ENCODE results near the gene PDZD8. TPM values are rescaled to one million over a fixed set of nuclear protein-coding genes. Genes with fewer than 3 reads are reported as not detected.

Gene PDZD8
- total and polyA plus RNA-seq, 2 experiments from 2014 or later, result 14.4 to 20.1 TPM

- in situ Hi-C loops (cut with MboI), result loop anchor here (10.0 kb wide), 1 partner anchor 87 kb away; no protein-coding TSS in a partner anchor
- no peak for TF ChIP-seq EZH2 (IDR thresholded peaks at IDR 0.05; ENCODE audit: insufficient read depth, poor library complexity, severe bottlenecking)
- no peak for TF ChIP-seq EZH2phosphoT487 (IDR thresholded peaks at IDR 0.05; ENCODE audit: insufficient read depth, low read depth)
- no peak overlapping the region for H3K27ac ChIP-seq
Measured at GRCh38 chr10:117228210-117228609, 147.0 kb downstream of the PDZD8 start.

More at GRCh38 chr10:117228210-117228609, 147.0 kb downstream of the PDZD8 start:
- H3K79me2 ChIP-seq (ENCODE audit: insufficient read depth), result no peaks in the 10 kb centered on the region
- H2AFZ ChIP-seq, result no peak overlapping the region
- no peak overlapping the region for H3K4me3 ChIP-seq
- H3K4me1 ChIP-seq (ENCODE audit: insufficient read depth), result no peaks in the 10 kb centered on the region
- no peaks in the 10 kb centered on the region for H3K9me2 ChIP-seq (ENCODE audit: insufficient read depth)
- H3K4me2 ChIP-seq (ENCODE audit: unreplicated experiment), result no peak overlapping the region
- no peak overlapping the region for H3K9ac ChIP-seq
- no peaks in the 10 kb centered on the region for H4K20me1 ChIP-seq (ENCODE audit: insufficient read depth)
- H3K9me3 ChIP-seq (ENCODE audit: low read depth), result no peaks in the 10 kb centered on the region
- peaks cover 33% of the 10 kb centered on the region for H3K27me3 ChIP-seq (replicated peaks; ENCODE audit: insufficient read depth)
- no peak for DNase-seq
- no peaks in the 10 kb centered on the region for H3K36me3 ChIP-seq (ENCODE audit: low read depth)
- H3F3A ChIP-seq (ENCODE audit: insufficient read depth), result no peaks in the 10 kb centered on the region

Other genes with a start within 250 kb of the PDZD8 start
- gene VAX1, start 237.2 kb downstream of the PDZD8 start, total RNA-seq (2014; rRNA removed; shearing (Covaris generic)), result not detected in 2 replicates
- not detected in 2 replicates for gene VAX1, start 237.2 kb downstream of the PDZD8 start, polyA plus RNA-seq (2016; fragmentation: Nextera tagmentation; extraction: Ambion mirVana)
- not detected in 2 replicates for gene KCNK18, start 178.0 kb downstream of the PDZD8 start, total RNA-seq (2014; rRNA removed; shearing (Covaris generic))
- gene KCNK18, start 178.0 kb downstream of the PDZD8 start, polyA plus RNA-seq (2016; fragmentation: Nextera tagmentation; extraction: Ambion mirVana), result not detected in 2 replicates
- not detected in 2 replicates for gene SLC18A2, start 134.3 kb downstream of the PDZD8 start, total RNA-seq (2014; rRNA removed; shearing (Covaris generic))
- 0.91 and 1.2 TPM in 2 replicates for gene SLC18A2, start 134.3 kb downstream of the PDZD8 start, polyA plus RNA-seq (2016; fragmentation: Nextera tagmentation; extraction: Ambion mirVana)
- 13.4 and 16.3 TPM in 2 replicates for gene EMX2, start 167.3 kb upstream of the PDZD8 start, total RNA-seq (2014; rRNA removed; shearing (Covaris generic))
- gene EMX2, start 167.3 kb upstream of the PDZD8 start, polyA plus RNA-seq (2016; fragmentation: Nextera tagmentation; extraction: Ambion mirVana), result 12.8 and 13.2 TPM in 2 replicates

Measured in GM23248 (cell line).